ENCODE measurements around the gene UGT1A3.

The UGT1A3 gene

DNA sequence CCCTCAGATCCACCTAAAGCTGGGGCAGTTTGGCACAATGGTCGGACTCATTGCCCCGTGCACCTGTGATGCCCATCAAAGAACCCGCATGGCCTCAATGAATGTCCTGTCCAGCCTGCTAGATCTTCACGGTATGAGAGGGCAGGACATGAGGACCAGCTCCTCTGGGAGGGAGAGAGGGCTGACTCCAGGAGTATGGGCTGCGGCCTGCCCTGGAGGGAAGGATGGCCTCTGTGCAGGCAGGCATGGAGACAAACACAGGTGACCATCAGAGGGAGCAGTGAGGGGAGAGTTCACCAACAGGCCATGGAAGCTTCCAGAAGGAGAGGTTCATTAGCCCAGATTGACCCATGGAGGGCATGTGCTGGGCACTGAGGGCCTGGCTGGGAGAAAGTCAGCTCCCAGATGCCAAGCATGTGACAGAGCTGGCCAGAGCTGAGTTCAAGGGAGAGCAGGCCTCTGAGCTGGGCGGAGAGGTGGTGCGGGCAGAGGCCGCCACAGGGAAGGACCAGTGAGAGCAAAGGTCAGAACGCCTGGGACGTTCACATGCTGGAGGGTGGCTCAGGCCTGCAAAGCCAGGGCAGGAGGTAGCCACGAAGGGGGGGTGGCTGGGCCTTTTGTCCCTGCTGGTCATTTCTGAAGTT, 89.3 kb downstream of the UGT1A3 start:
- DNase-seq, result no peak

DNA sequence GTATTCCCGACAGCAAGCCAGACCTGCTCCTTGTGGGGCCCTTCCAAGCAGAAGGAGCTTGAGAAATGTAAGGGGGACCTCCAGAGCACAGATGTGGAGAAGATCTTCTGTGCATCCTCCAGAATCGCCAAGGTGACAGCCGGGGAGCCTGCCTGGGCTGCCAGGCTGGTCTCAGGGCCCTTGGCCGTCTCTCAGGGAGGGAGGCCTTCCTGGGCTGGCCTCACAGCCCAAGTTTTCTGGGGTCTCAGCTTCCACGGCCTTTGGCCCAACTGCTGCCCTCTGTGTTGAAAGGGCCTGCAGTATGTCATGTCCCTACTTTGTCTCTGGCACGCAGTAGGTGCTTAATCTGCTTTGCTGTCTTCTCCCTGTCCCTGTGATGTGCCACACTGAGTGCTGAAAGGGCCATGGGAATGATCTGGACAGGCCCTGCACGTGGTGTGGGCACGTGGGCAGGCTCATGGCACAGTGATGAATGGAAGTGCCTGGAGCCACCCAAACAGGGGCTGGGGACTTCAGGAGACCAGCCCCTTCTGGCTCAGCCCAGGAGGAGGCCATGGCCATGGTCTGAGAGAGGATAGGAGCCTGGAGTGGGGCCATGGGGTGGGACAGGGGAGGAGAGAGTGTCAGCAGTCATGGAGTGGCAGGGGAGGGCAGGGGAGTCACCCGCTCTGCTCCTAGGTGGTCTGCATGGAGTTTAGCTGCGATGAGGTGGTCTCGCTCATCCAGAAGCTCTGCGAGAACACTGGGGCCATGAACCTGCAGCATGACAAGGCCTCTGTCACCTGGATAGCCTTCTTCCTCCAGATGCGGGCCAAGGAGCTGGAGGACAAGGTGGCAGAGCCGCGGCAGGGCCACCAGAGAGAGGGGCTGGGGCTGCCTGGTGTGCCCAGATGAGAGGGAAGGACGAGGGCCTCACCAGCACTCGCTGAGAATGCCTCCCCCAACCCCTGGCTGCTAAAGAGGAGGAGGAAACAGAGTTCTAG, 90.1 kb downstream of the UGT1A3 start:
- DNase-seq, result no peak

DNA sequence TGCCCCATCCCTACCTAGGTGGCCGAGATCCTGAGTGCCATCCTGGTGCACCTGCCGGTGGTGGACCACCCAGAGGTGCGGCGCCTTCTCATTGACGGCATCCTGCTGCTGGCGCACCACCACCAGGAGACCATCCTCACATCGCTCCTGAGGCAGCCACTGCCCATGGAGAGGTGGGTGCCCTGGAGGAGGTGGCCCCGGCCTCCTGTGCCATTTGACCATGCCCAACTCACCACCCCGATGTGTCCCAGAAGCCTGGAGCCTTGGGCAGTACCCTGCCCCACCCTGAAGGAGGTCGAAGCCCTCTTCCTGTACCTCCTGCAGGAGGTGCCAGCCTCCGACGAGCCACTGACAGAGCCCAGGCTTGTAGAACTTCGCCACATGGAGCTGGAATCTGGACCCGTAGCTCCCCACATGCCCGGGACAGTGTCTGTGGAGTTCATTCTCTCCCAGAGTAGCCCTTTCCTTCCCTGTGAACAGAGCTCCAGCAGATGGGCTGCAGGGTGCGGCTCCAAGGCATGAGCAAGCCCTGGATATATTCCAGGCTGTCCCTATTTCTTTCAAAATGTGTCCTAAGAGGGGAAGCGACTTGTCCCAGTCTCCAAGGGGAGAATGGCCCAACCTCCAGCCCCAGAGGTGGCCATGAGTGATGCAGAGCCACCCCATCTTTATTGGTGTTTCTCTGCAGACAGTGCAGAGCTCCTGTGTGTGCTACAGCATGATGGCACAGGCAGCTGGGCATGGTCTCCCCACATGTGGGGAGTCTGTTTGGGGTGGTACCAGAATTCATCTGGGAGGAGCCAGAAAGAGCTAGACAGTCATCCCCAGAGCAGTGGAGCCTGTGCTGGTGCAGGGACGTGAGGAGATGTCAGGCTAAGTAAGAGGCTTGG, 91.3 kb downstream of the UGT1A3 start:
- no peak for DNase-seq

DNA sequence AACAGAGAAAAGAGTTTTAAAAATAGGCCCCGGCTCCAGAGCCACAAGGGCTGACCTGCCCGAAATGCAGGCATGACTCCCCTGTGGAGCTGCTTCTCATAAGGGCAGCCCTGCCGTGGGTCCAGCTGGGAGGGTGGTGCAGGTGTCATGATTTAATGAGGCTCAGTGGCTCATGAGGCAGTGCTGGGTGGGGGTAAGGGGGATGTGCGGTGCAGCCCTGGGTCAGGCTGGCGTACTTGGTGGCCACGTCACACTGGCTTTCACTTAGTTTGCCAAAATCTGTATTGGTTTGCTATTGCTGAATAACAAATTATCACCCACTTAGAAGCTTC, 91.9 kb downstream of the UGT1A3 start:
- peak; percentile 38 for DNase-seq

DNA sequence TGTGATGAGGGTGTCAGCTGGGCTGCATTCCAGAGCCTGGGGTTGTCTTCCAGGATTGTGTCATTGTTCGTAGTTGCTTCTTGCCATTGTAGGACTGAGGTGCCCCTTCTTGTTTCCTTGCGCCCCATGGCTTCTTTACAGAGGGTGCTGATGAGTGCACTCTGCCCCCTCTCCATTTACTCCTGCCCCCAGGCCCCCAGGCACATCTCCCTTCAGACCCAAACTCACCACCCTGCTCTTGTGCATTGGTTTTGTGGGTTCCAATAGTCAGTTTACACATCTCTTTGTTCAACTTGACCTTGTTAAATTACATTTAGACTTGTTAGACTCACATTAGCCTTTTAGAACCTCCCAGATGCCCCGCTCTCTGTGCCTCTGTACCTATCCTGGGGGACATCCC, 92.4 kb downstream of the UGT1A3 start:
- peak; percentile 17 for DNase-seq

DNA sequence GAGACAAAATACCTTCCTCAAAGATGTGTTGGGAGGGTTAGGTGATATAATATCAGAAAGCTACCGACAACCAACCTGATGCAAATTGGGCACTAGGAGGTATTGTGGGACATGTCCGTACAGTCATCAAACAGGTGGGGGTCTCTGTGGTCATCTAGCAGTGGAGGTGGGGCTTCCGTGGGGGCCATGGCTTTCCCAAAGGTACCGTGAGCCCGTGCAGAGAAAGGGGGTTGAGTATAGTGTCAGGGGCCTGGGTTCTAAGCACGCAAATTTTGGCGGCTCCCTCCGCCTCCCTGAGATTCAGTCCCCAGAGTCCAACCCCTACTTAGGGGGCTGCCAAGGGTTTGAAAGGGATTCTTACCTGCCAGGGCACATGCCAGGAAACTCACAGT, 92.9 kb downstream of the UGT1A3 start:
- DNase-seq, result peak; percentile 6

DNA sequence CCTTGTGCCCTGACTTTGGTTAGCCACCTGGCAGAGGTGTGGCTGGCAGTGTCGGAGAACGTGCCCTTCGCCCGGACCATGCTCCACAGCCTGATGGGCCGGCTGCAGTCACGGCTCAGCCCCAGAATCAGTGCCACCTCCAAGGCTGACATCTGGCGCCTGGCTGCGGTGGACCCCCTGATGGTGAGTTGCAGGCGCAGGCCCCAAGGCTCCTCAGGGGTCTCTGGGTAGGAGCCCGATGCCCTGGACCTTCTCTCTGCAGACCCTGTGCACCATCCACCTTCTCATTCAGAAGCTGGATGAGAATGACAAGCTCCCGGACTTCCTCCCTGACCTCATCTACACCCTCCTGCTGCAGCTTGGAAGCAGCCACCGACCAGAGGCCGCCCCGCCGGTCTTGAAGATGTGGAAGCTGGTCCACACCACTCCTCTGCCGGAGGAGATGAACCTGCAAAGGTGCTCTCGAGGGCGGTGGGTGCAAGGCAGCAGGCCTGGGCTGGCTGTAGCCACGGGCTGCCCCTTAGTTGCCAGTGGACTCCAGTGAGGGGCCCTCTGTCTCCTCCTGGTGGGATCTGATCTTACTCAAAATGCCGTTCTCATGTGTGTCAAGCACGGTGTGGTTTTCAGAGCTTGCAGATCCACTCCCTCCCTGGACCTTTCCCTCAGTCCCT, 93.4 kb downstream of the UGT1A3 start:
- peak; percentile 36 for DNase-seq

Data from activated CD8-positive, alpha-beta memory T cell treated with anti-CD3 and anti-CD28 coated beads, Interleukin-2, amount 50 U/mL, for 48 hours (primary cell).